Vagina (tissue), 2 donors: Measurements from ENCODE around the gene DNAAF5.

Source experiments
- POLR2A ChIP-seq, 2 donors: fragments of 450-650 bp; IDR thresholded peaks; one replicate each; pipeline ENCODE4 v1.6.1; 2017; ENCODE audit warnings: antibody characterized with exemption in 2 of 2, mild to moderate bottlenecking in 2 of 2, moderate library complexity in 2 of 2
- POLR2AphosphoS5 ChIP-seq, 2 donors: sonication (generic); formaldehyde crosslinking; IDR thresholded peaks; one replicate each; pipeline ENCODE4 v1.9.0; 2017; ENCODE audit warnings: antibody characterized with exemption in 2 of 2, mild to moderate bottlenecking in 2 of 2, low read depth in 1 of 2; ENCODE audit not compliant: insufficient read depth in 1 of 2
- TF ChIP-seq, protein P1 (sequence below), 3 experiments: fragments of 450-650 bp in 2 of 3; fragments of 200-600 bp in 1 of 3; sonication (generic) in 1 of 3; IDR thresholded peaks; one replicate each; pipeline ENCODE4 v1.5.1; 2017 to 2019; ENCODE audit warnings: antibody characterized with exemption in 3 of 3, mild to moderate bottlenecking in 2 of 3, moderate library complexity in 2 of 3

GRCh38 chr7:783556-784490 is 57.3 kb downstream of the DNAAF5 start:
- TF ChIP-seq, protein P1, sequence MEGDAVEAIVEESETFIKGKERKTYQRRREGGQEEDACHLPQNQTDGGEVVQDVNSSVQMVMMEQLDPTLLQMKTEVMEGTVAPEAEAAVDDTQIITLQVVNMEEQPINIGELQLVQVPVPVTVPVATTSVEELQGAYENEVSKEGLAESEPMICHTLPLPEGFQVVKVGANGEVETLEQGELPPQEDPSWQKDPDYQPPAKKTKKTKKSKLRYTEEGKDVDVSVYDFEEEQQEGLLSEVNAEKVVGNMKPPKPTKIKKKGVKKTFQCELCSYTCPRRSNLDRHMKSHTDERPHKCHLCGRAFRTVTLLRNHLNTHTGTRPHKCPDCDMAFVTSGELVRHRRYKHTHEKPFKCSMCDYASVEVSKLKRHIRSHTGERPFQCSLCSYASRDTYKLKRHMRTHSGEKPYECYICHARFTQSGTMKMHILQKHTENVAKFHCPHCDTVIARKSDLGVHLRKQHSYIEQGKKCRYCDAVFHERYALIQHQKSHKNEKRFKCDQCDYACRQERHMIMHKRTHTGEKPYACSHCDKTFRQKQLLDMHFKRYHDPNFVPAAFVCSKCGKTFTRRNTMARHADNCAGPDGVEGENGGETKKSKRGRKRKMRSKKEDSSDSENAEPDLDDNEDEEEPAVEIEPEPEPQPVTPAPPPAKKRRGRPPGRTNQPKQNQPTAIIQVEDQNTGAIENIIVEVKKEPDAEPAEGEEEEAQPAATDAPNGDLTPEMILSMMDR (IDR thresholded peaks at IDR 0.05), result no peak
- no peak for TF ChIP-seq POLR2AphosphoS5 (IDR thresholded peaks at IDR 0.05; ENCODE audit: insufficient read depth in 1 of 2, low read depth in 1 of 2)
- TF ChIP-seq POLR2A (IDR thresholded peaks at IDR 0.05), result no peak
